Heart left ventricle (tissue), 13 donors: ENCODE data around the gene PLA2G2C.
A peak's percentile ranks its signal among the peaks of the same experiment; 100 is the strongest.

Source experiments
- POLR2A ChIP-seq, 2 donors: fragments of 450-650 bp; IDR thresholded peaks; one replicate each; pipeline ENCODE4 v1.6.1; 2017; ENCODE audit warnings: antibody characterized with exemption in 2 of 2, mild to moderate bottlenecking in 2 of 2, moderate library complexity in 2 of 2
- TF ChIP-seq, protein P1 (sequence below), 12 donors: fragments of 200-600 bp; sonication (generic) in 4 of 12; IDR thresholded peaks; one replicate each; pipeline versions ENCODE4 v1.5.0 to v1.8.0; 2018 to 2022; ENCODE audit warnings: antibody characterized with exemption in 12 of 12, mild to moderate bottlenecking in 5 of 12
- donor health status: ischemic (EF 13 %, LVEDD 7.1; RV severe dilation, severe dysfunction).
- donor health status: DM: no; HTN: yes; CAD: no.
- donor health status: DM: no; HTN: no; CAD: no.
- donor health status: ischemic (EF 25% LVEDD 6.9; RV normal size, moderate dysfunction).
- donor health status: ischemic (EF 25% LVEDD 5.7; RV mildly dilated, moderate dysfunction).
- donor health status: ischemic (EF 35%, LVEDD 5.7; RV mildly dilated, moderate dysfunction).
- donor health status: nonischemic (EF 11% LVEDD 7.7; RV severe dilation, severe dysfunction).
- donor health status: DM: yes; HTN: yes; CAD: no.
- donor health status: PGD.
- donor health status: ischemic (EF 29% LVEDD 5.4; RV normal size, mild dysfunction).
- donor health status: nonischemic (EF 23%, LVEDD 6.1; RV moderate dilation, normal function).

DNA sequence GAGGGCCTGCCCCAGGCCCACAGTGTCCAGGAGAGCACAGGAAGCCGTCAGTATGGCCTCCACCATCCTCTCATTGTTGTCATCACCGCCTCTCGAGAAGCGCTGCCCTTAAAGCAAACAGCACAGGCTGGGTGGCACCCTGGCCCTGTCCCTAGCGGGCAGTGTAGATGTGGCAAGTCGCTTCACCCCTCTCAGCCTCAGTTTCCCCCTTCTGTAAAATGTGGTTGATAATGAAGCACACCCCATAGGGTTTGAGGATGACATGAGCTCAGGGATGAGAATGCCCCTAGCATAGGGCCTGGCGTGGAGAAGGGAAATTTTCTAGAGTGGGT, 33.8 kb downstream of the PLA2G2C start:
- TF ChIP-seq, protein P1, sequence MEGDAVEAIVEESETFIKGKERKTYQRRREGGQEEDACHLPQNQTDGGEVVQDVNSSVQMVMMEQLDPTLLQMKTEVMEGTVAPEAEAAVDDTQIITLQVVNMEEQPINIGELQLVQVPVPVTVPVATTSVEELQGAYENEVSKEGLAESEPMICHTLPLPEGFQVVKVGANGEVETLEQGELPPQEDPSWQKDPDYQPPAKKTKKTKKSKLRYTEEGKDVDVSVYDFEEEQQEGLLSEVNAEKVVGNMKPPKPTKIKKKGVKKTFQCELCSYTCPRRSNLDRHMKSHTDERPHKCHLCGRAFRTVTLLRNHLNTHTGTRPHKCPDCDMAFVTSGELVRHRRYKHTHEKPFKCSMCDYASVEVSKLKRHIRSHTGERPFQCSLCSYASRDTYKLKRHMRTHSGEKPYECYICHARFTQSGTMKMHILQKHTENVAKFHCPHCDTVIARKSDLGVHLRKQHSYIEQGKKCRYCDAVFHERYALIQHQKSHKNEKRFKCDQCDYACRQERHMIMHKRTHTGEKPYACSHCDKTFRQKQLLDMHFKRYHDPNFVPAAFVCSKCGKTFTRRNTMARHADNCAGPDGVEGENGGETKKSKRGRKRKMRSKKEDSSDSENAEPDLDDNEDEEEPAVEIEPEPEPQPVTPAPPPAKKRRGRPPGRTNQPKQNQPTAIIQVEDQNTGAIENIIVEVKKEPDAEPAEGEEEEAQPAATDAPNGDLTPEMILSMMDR (IDR thresholded peaks at IDR 0.05), result peak in 2 of 12 donors; percentile 2 to 23
- TF ChIP-seq POLR2A (IDR thresholded peaks at IDR 0.05), result no peak
